Astrocyte of the spinal cord (primary cell): ENCODE measurements around the gene NDUFB7.

ENCODE experiments used
- DNase-seq: peaks from one replicate; pipeline ENCODE4 v3.0.0; 2011; ENCODE audit warnings: low read depth, low spot score
- H3K4me3 ChIP-seq: 2 replicates; pipeline ENCODE4 v1.5.1; 2011; ENCODE audit warnings: low read depth, mild to moderate bottlenecking, low read length, moderate library complexity
- in situ Hi-C: cut with HindIII; loops from 2 replicates; pipeline ENCODE4 v1.10.0; 2017; ENCODE audit warnings: low sequenced_read_pairs
- TF ChIP-seq, protein P1 (sequence below): IDR thresholded peaks from 2 replicates; pipeline ENCODE4 v1.5.1; 2012; ENCODE audit warnings: low read depth, mild to moderate bottlenecking, low read length, inconsistent platforms

NDUFB7 gene

DNA sequence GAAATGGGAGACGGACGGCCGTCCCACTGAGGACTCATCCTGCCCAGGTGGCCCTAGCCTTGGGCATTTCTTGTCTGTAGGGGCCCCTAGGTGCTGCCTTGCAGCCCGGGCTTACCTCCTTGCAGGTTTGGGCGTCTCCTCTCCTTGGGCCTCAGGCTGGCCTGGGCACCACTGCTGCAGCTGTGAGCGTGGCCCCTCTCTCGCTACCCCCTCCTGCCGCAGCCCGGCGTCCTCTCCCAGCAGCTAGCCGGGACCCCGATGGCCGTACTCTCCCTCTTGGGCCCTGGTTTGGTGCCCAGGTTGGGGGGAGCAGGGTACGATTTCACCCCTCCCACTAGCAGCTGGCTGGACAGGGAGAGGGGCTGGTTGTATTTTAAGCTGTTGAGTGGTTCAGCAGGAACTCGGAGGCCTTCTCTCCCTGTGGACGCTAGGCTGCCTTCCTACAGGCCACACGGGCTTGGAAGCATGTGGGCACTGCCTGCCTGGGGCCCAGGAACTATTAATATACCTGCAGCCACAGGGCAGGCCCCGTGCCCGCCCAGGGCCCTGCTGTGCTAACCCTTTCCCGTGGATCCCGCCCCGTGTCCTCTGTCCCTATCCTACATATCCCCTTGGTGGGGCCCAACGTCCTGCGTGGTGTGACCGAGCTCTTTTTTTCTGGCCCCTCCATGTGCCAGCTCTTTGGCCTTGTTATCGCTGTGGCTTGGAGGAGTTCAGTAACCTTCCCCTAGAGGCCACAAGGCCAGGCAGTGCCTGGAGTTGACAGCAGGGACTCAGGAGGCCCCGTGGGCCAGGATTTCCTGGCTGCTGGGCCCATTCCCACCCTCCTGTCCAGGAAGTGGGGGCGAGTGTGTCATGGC, 11.7 kb downstream of the NDUFB7 start:
- DNase-seq = no peak
- in situ Hi-C loops = no loop called here
- no peak overlapping the region for H3K4me3 ChIP-seq
- TF ChIP-seq, protein P1, sequence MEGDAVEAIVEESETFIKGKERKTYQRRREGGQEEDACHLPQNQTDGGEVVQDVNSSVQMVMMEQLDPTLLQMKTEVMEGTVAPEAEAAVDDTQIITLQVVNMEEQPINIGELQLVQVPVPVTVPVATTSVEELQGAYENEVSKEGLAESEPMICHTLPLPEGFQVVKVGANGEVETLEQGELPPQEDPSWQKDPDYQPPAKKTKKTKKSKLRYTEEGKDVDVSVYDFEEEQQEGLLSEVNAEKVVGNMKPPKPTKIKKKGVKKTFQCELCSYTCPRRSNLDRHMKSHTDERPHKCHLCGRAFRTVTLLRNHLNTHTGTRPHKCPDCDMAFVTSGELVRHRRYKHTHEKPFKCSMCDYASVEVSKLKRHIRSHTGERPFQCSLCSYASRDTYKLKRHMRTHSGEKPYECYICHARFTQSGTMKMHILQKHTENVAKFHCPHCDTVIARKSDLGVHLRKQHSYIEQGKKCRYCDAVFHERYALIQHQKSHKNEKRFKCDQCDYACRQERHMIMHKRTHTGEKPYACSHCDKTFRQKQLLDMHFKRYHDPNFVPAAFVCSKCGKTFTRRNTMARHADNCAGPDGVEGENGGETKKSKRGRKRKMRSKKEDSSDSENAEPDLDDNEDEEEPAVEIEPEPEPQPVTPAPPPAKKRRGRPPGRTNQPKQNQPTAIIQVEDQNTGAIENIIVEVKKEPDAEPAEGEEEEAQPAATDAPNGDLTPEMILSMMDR = no peak

DNA sequence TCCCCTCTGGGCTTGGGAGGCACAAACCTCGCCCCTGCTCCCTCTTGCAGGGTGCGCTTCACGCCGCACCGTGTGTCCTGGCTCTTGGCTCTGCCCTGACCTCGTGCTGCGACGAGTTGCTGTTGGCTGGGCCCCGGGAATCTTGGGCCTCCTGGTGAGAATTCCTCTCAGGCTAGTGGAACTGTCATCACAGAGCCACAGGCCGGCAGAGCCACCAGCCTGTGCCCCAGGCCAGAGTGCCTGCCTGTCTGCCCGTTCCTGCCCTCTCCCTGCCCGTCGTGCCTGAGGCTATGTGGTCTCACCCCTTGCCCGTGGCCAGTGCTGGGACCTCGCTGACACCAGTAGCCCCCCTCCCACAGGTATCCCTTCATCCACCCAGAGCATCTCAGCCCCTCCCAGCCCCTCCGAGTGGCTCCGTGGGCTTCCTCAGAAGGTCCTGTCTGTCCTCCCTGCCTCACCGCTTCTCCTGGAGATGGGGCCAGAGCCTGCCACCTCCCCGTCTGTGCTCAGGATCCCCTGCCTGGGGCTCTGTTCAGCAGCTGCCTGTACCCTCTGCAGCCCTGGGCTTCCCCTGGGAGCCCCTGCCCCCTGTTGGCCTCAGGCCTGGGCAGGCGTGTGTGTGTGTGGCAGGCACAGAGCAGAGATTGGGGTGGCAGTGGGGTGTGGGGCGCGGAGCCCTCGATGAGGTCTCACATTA, 13.3 kb downstream of the NDUFB7 start:
- DNase-seq = no peak
- no peak overlapping the region for H3K4me3 ChIP-seq
- in situ Hi-C loops = no loop called here
- TF ChIP-seq, protein P1 = no peak

DNA sequence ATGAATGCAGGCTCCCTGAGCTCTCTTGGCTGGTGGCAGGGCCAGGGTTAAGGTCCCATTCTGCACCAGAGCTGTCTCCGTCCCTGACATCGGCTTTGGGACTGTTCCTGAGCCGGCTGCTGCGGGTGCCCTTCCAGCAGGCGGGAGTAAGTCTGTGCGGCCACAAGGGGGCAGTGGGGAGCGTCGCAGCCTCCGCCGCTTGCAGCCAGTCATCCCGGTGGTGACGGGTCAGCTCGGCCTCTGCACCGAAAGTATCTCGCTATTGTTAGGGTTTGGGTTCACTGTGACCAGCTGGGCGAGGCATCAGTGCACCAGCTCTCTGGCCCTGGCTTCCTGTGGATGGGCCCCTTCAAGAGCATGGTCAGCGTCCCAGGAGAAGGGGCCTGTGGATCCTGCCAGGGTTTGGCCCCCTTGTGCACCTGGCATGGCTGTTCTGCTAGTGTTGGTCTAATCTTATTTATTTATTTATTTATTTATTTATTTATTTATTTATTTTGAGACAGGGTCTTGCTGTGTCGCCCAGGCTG, 15.1 kb downstream of the NDUFB7 start:
- H3K4me3 ChIP-seq = peak overlapping the region; percentile 7
- DNase-seq = peak; percentile 79
- in situ Hi-C loops = no loop called here
- TF ChIP-seq, protein P1 = peak; percentile 99

DNA sequence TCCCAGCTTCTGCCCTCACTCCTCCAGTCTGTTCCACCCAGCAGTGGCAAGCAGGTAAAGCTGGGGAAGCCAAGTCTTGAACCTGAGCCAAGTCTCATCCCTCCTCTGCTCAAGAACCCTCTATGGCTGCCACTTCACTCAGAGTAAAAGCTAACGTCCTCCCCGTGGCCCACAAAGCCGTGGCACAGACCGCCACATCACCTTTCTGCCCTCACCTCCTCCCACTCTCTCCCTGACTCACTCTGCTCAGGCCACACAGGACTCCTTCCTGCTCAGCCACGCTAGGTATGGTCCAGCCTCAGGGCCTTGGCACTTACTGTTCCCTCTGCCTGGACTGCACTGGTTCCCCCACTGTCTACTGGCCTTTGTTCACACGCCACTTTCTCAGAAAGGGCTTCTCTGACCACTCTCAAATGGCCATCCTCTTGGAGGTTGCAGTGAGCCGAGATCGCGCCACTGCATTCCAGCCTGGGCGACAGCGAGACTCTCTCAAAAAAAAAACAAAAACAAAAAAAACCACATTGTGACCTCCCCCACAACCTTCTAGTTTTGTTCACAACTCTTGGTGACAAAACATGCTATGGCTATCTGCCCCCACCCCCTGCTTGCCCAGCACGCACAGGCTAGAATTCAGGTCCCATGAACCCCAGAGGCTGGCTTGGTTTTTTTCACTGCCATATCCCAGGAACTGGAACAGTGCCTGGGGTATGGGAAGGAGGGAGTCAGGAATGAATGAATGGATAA, 15.8 kb downstream of the NDUFB7 start:
- TF ChIP-seq, protein P1 = no peak
- H3K4me3 ChIP-seq = no peak overlapping the region
- in situ Hi-C loops = no loop called here
- DNase-seq = peak; percentile 28

DNA sequence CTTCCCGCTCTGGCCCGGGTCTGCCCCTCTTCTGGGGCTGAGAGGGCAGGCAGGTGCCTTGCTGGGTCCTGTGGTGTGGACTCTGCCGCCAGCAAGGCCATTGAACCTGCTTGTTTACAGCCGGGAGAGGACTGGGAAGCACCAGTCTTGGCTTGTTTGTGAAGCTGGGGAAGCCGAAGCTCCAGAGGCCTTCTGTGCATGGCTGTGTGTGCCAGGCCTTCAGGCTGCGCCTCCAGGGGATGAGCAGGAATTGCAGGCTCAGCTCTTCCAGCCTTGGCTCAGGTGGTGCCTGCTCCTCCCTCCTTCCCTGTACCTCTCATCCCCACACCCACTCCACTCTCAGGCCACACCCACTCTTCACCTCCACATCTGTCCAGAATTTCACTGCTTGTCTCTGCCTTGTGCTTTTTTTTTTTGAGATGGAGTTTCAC, 17.5 kb downstream of the NDUFB7 start:
- in situ Hi-C loops = no loop called here
- DNase-seq = no peak
- TF ChIP-seq, protein P1 = no peak
- H3K4me3 ChIP-seq = no peak overlapping the region

DNA sequence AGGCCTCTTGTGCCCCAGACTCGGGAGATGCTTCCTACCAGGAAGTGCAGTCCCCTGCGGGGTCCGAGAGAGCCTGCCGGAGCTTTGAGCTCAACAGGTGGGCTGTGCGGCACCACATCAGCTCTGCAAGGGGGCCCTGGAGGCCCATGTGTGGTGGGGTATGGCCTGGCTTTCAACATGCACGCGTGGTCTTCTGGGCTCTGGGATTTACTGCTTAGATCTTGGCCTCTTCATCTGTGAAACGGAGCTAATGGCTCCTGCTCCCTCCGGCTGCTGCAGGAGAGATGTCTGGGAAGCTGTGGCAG, 18.0 kb downstream of the NDUFB7 start:
- no peak overlapping the region for H3K4me3 ChIP-seq
- in situ Hi-C loops = no loop called here
- TF ChIP-seq, protein P1 = no peak
- no peak for DNase-seq
